ENCODE results near the gene VPS52.

VPS52 gene

DNA sequence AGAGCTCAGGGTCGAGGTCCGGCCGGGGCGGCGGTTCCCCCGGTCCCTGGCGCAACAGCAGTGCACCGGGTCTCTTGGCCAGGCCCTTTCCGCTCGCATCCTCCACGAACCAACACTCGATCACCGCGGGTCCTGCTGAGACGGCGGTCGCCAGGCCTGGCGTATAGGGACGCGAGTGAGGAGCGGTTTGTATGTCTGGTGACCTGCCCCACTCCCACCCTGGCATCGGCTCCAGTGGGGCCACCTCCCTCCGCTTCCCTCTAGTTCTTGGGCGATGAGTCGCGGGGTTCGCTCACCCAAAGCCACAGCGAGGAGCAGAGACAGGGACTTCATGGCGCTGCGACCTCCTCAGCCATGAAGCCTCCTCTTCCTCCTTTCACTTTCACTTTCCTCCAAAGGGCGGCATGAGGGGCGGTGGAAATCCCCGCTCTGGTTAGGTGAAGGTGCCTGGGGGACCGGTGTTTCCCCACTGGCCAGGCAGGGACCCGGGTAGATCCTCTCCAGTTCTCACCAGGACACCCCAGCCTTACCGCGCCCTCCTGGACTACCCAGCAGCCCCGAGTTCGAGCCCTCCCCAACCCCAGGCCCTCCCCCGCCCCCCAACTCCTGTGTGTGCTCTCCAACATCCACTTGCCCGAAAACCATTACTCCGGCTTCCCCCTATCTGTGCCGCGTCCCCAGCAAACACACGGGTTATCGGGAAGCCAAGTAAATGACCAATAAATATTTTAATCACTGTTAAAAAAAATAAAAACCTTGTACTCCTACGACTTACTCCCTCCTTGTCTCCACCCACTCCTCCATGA lies 42.2 kb upstream of the VPS52 start, which contains the start of gene TAPBP:
Gene TAPBP (minus strand): TSS at position 370 of the 806 bp plus-strand sequence. CDS start 37 bp downstream, at position 333.
- H3K36me3 Mint-ChIP-seq (ENCODE audit: low read depth), result peaks cover 31% of the 10 kb centered on the region
- ATAC-seq (peak; percentile 78), DNase-seq (peak; percentile 88)
- peak within 1 kb of the TSS; percentile 97 for H3K27ac Mint-ChIP-seq
- peaks cover 65% of the 10 kb centered on the region for H3K4me1 Mint-ChIP-seq
- H3K27me3 Mint-ChIP-seq, result no peaks in the 10 kb centered on the region
- no peaks in the 10 kb centered on the region for H3K9me3 Mint-ChIP-seq
- H3K4me3 Mint-ChIP-seq, result peak within 1 kb of the TSS; percentile 95

DNA sequence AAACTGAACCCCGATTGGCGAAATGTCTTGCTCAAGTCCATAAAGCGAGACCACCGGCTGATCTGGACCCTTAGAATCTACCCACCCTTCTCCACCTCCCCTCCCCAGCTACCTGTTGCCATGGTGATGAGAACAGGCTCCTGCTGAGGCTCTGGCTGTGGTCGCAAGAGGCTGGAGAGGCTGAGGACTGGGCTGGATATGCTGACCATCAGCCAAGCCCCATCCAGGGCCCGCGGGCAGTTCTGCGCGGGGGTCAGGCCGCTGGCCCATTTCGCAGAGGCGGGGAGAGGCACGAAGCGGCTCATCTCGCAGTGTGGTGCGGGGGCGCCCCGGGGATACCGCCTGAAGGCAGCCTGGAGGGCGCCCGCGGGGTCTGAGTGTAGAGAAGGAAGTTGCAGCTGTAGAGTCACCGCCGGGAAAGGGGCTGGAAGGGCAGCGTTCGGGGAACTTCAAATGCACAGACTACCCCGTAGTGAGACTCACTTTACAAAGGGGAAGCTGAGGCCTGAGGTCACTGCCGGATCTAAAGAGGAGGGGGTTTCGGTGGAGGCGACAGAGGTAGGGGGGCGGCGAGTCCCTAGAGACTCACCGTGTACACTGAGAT lies 41.5 kb upstream of the VPS52 start:
- peak; percentile 66 for DNase-seq
- H3K36me3 Mint-ChIP-seq (ENCODE audit: low read depth), result peaks cover 32% of the 10 kb centered on the region
- peak overlapping the region; percentile 97 for H3K27ac Mint-ChIP-seq
- peaks cover 65% of the 10 kb centered on the region for H3K4me1 Mint-ChIP-seq
- no peak for ATAC-seq
- H3K27me3 Mint-ChIP-seq, result no peaks in the 10 kb centered on the region
- H3K4me3 Mint-ChIP-seq, result peak overlapping the region; percentile 95
- no peaks in the 10 kb centered on the region for H3K9me3 Mint-ChIP-seq

DNA sequence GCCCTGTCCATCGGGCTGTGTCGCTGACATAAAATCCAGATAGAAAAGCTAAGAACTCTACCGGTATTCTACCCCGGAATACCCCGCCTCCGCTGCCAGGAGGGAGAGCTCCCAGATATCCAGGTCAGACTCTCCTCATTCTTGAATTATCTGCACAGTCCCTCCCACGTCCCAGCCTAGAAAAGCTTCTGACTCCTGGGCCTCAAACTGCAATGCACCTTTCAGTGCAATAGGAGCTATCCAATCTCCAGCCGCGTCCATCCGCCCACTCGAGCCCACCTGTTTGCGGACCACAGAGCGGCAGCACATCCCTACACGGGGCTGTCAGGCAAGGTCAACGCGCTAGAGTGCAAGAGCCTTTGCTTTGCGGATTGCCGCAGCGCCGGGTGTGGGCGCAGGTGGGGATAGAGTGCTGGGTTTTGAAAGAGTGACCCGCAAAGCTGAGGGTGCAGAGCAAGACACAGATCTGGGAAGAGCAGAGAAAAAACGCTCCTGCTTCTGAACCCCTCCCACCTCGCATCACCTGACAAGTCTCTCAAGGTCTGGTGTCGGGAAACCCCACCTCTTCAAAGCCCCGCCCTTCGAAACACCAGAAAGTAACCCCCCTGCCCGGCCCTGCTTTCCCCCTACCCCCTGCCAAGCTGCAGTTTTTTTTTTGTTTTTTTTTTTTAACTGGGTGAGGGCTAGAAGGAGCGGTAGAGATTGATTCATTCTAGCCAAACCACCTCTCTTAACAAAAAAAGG lies 40.9 kb upstream of the VPS52 start:
- Mint-ChIP-seq H3K4me1 (peaks cover 65% of the 10 kb centered on the region), H3K27me3 (no peaks in the 10 kb centered on the region), H3K9me3 (no peaks in the 10 kb centered on the region), H3K36me3 (ENCODE audit: low read depth) (peaks cover 29% of the 10 kb centered on the region), H3K4me3 (peak overlapping the region; percentile 95), H3K27ac (peak overlapping the region; percentile 97)
- ATAC-seq (peak; percentile 34), DNase-seq (peak; percentile 79)

DNA sequence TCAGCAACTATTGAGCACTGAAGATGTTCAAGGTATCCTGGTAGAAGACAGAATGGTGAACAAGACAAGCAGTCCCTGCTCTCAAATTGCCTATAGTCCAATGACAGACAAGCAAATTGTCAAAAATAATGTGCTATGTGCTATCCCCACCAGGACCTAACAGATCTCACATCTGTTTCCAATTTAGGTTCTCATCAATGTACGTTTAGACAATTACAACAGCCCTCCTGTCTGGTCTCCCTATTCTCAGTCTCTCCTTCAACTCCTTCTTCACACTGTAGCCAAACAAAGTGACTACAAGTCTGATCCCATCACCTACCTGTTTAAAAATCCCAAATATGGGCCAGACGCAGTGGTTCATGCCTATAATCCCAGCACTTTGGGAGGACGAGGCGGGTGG lies 34.7 kb upstream of the VPS52 start:
- DNase-seq (no peak), ATAC-seq (no peak)
- Mint-ChIP-seq H3K4me1 (peaks cover 46% of the 10 kb centered on the region), H3K27me3 (no peaks in the 10 kb centered on the region), H3K9me3 (no peaks in the 10 kb centered on the region), H3K36me3 (ENCODE audit: low read depth) (peaks cover 51% of the 10 kb centered on the region), H3K27ac (peak overlapping the region; percentile 52), H3K4me3 (no peak overlapping the region)

DNA sequence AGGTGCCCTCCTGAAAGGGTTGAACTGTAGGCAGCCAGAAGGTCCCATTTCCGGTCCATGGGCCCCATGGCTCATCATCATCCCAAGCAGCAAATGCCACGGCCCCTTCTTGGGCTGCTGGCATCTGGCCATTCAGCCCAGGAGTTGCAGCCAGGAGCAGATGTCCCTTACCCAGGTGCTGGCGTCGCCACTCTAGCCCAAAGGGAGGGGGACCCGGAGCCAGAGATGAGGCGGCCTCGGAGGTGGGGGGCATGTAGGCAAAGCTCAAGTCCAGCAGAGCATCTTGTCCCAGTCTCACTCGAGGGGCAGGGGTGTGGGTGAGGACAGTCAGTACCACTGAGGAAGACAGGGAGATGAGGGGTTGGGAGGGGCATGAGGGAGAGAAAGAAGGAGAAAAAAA lies 33.4 kb upstream of the VPS52 start:
- ATAC-seq (no peak), DNase-seq (no peak)
- no peak overlapping the region for H3K4me3 Mint-ChIP-seq
- peak overlapping the region; percentile 52 for H3K27ac Mint-ChIP-seq
- no peaks in the 10 kb centered on the region for H3K9me3 Mint-ChIP-seq
- peaks cover 51% of the 10 kb centered on the region for H3K36me3 Mint-ChIP-seq (ENCODE audit: low read depth)
- H3K4me1 Mint-ChIP-seq, result peaks cover 51% of the 10 kb centered on the region
- H3K27me3 Mint-ChIP-seq, result no peaks in the 10 kb centered on the region

DNA sequence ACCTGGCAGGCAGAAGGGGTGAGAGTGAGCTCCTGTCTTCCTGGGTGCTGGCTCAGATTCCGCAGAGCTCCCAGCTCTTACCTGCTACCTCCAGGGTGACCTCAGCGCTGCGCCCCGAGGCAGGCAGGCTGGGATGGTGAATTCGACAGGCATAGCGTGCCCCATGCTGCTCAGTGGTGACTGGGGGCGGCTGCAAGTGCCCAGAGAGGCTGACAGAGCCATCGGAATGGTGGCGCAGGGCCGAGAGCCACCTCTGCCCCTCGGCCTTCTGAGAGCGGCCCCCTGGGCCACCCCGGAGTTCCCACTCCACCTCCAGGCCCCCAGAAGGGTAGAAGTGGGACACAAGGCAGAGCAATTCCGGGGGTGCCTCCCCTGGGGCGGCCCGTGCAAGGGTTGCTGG lies 32.5 kb upstream of the VPS52 start:
- H3K27me3 Mint-ChIP-seq, result no peaks in the 10 kb centered on the region
- no peaks in the 10 kb centered on the region for H3K9me3 Mint-ChIP-seq
- DNase-seq, result no peak
- no peak overlapping the region for H3K4me3 Mint-ChIP-seq
- peaks cover 58% of the 10 kb centered on the region for H3K4me1 Mint-ChIP-seq
- H3K36me3 Mint-ChIP-seq (ENCODE audit: low read depth), result peaks cover 55% of the 10 kb centered on the region
- ATAC-seq, result no peak
- H3K27ac Mint-ChIP-seq, result peak overlapping the region; percentile 87

DNA sequence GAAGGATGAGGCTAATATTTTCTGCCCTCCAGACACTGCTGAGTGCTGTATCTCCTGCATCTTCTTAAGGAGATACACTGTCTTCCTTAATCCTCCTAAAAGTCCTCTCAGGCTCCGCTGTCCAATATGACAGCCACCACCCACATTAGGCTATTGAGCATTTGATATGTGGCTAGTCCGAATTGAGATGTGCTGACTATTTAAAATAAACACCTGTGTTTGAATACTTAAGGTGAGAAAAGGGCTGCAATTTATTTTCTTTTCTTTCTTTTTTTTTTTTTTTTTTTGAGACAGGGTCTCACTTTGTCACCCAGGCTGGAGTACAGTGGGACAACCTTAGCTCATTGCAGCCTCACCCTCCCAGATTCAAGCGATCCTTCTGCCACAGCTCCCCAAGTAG lies 30.2 kb upstream of the VPS52 start:
- Mint-ChIP-seq H3K9me3 (no peaks in the 10 kb centered on the region), H3K4me3 (peak overlapping the region; percentile 3), H3K27me3 (no peaks in the 10 kb centered on the region), H3K36me3 (ENCODE audit: low read depth) (peaks cover 47% of the 10 kb centered on the region), H3K4me1 (peaks cover 54% of the 10 kb centered on the region), H3K27ac (no peak overlapping the region)
- DNase-seq, result no peak
- ATAC-seq, result no peak

DNA sequence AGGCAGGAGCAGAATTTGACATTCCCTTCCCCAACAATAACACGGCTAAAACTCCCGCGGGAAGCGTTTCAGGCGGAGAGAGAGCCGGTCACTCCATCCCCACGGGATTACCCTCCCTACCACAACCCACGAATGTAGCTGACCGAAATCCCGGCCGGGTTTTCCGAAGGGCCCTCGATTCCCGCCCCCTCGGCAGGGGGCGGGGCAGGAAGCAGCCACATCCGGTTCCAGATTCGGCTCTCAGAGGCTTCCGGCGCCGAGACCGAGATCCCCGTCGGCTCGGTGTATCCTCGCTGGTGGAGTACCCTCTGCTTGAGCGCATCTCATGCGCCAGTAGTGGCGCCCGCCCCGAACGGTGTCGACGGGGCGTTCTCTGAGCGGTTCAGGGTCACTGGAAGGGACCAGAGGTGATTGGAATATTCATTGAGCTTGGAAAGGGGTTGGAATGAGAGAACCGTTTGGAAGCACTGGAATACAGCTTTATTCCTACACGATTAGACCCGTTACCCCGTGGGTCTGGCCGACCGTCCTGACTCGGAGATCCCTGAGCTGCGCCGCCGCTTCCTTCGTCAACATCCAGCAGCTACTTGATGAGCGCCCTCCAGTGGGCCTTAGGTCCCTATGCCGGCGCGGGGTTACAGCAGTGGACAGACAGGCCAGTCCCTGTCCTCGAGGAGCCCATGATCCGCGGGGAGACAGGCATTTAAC lies 27.7 kb upstream of the VPS52 start:
- peak; percentile 86 for ATAC-seq
- peaks cover 35% of the 10 kb centered on the region for H3K36me3 Mint-ChIP-seq (ENCODE audit: low read depth)
- no peaks in the 10 kb centered on the region for H3K9me3 Mint-ChIP-seq
- peak; percentile 96 for DNase-seq
- H3K4me1 Mint-ChIP-seq, result peaks cover 40% of the 10 kb centered on the region
- H3K27ac Mint-ChIP-seq, result peak overlapping the region; percentile 98
- peak overlapping the region; percentile 93 for H3K4me3 Mint-ChIP-seq
- no peaks in the 10 kb centered on the region for H3K27me3 Mint-ChIP-seq

DNA sequence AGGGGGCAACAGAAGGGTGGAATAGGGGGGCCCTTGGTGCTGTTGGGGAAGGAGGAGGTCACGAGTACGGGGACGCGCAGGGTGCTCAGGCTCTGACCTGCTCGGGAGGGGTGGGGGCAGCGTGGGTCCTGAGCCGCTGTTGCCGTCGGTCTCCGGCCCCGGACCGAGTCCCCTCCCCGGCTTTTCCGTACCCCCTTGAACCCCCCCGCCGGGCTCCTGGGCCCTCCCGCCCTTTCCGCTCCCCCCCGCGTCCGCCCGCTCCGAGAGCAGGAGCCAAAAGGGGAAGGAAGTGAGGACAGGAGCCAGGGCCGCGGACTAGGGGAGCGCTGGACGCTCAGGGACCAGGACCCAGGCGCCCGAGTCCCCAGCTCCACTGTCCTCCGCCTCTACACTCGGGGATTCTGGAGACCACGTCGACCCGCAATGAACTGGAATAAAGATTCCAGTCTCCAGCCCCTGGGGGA lies 27.1 kb upstream of the VPS52 start, which contains the start of gene RGL2:
Gene RGL2 (minus strand): TSS at position 170 of the 464 bp plus-strand sequence. CDS start 332 bp downstream, outside the sequence.
- Mint-ChIP-seq H3K36me3 (ENCODE audit: low read depth) (peaks cover 34% of the 10 kb centered on the region), H3K9me3 (no peaks in the 10 kb centered on the region), H3K27ac (peak within 1 kb of the TSS; percentile 98), H3K27me3 (no peaks in the 10 kb centered on the region), H3K4me3 (peak within 1 kb of the TSS; percentile 93), H3K4me1 (peaks cover 36% of the 10 kb centered on the region)
- peak; percentile 69 for DNase-seq
- peak; percentile 21 for ATAC-seq

DNA sequence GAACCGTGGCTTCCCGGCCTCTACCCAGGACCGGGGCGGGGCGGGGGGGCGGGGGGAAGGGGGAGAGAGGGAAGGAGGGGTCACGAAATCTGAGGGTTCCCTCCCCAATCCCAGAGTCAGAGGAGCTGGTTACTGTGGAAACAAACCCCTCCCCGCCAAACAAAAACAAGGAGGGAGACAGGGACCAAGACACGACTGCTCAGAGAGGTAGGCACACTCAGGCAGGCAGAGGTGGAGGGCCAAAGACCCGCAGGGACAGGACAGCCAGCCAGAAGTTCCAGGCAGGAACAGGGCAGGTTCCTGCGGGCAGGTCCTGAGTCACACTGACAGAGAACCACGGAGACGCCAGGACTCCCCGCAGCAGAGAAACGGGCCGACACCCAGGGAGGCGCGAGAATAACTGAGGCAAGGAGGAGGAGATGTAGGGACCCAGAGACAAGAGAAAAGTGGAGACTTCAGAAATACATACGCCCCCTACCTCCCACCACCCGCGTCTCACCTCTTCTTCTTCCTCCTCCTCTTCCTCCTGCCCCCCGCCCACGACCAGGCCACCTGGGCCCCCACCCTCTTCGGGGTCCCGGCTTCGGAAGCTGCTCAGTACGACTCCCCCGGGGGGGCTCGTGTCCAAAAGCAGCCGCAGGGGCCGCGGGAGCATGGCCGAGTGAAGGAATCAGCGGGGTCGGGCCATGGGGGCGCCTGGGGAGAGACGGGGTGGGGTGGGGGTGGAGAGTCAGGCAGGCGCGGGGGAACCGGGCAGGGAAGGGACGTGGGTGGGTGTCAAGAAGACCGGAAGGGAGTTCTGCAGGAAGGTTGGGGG lies 26.5 kb upstream of the VPS52 start:
- H3K27ac Mint-ChIP-seq, result peak overlapping the region; percentile 98
- peak overlapping the region; percentile 93 for H3K4me3 Mint-ChIP-seq
- H3K36me3 Mint-ChIP-seq (ENCODE audit: low read depth), result peaks cover 29% of the 10 kb centered on the region
- DNase-seq (peak; percentile 66), ATAC-seq (peak; percentile 44)
- no peaks in the 10 kb centered on the region for H3K27me3 Mint-ChIP-seq
- H3K9me3 Mint-ChIP-seq, result no peaks in the 10 kb centered on the region
- peaks cover 33% of the 10 kb centered on the region for H3K4me1 Mint-ChIP-seq

DNA sequence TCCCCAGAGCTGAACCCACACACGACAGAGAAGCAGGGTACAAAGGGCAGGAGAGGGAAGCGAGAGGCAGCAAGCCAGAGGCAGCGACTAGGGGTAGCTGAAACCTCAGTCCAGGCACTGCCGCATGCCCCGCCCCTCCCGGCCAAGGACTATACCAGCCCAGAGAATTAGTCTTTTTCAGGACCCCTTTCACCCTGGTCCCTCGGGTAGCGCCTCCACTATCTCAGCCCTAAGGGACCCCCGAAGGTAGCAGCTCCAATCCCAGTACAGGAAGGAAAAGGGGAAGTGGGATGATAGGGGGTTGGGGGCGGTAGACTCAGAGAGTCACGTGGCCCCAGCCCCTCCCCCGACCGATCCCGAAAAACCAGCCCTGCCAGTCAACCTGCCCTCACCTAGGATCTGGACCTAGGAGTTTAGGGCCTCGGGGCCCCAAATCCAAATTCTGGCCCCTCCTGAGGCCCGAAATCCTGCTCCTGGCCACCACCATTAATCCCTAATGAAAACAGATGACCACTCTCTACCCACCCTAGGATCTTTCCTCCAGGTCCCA lies 25.8 kb upstream of the VPS52 start:
- Mint-ChIP-seq H3K9me3 (no peaks in the 10 kb centered on the region), H3K27ac (peak overlapping the region; percentile 59), H3K27me3 (no peaks in the 10 kb centered on the region), H3K36me3 (ENCODE audit: low read depth) (peaks cover 30% of the 10 kb centered on the region), H3K4me3 (peak overlapping the region; percentile 93), H3K4me1 (peaks cover 34% of the 10 kb centered on the region)
- DNase-seq, result no peak
- no peak for ATAC-seq

DNA sequence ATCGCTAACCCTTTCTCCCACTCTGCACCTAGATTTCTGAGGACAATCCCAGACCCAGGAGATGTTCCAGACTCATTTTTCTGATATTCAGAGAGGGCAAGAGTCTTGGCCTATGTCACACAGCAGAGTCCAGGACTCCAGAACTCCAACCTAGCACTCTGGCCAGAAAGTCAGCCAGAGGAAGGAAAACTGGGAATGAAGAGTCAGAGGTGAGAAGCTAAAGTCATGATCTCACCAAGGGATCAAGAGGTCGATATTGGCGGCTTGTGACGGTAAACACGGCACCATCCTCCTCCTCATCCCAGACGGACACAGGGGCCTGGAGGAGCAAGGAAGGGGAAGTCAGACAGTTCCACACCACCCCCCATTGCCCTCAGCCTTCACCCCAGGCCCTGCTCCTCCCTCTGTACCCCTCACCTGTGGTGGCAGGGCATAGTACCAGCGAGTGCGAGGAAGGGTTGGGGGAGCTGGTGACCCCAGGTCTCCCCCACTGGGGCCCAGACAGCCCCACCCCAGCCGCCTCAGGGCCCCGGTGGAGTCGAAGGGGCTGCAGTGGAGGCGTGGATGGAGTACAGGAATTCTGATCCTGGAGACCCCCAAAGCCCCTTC lies 25.2 kb upstream of the VPS52 start:
- no peaks in the 10 kb centered on the region for H3K27me3 Mint-ChIP-seq
- H3K4me1 Mint-ChIP-seq, result peaks cover 36% of the 10 kb centered on the region
- no peaks in the 10 kb centered on the region for H3K9me3 Mint-ChIP-seq
- no peak for DNase-seq
- H3K27ac Mint-ChIP-seq, result peak overlapping the region; percentile 59
- H3K4me3 Mint-ChIP-seq, result peak overlapping the region; percentile 93
- ATAC-seq, result no peak
- peaks cover 24% of the 10 kb centered on the region for H3K36me3 Mint-ChIP-seq (ENCODE audit: low read depth)
